Left ventricle myocardium inferior (tissue), 1 donor: ENCODE data around the gene CTBP2. TPM values are rescaled to one million over a fixed set of nuclear protein-coding genes. Genes with fewer than 3 reads are reported as not detected.

Source experiments
- DNase-seq: peaks from one replicate; pipeline ENCODE4 v3.0.0-alpha.2; 2020
- H3K27ac ChIP-seq: fragments of 200-600 bp; replicated peaks from 2 replicates; pipeline ENCODE4 v1.8.0; 2021
- H3K27me3 ChIP-seq: fragments of 200-600 bp; 2 replicates; pipeline ENCODE4 v1.8.0; 2021; ENCODE audit warnings: low read depth
- H3K36me3 ChIP-seq: fragments of 200-600 bp; 2 replicates; pipeline ENCODE4 v1.8.0; 2021
- H3K4me1 ChIP-seq: fragments of 200-600 bp; 2 replicates; pipeline ENCODE4 v1.8.0; 2021
- H3K4me3 ChIP-seq: fragments of 200-600 bp; 2 replicates; pipeline ENCODE4 v1.8.0; 2021; ENCODE audit warnings: mild to moderate bottlenecking, moderate library complexity
- H3K9me3 ChIP-seq: fragments of 200-600 bp; replicated peaks from 2 replicates; pipeline ENCODE4 v1.8.0; 2021
- CTCF ChIP-seq: fragments of 200-600 bp; IDR thresholded peaks from 2 replicates; pipeline ENCODE4 v1.8.0; 2021; ENCODE audit warnings: antibody characterized with exemption, mild to moderate bottlenecking, borderline replicate concordance
- intact Hi-C: fragments of 100-400 bp; cut with micrococcal nuclease; formaldehyde crosslinking; loops from one replicate; pipeline ENCODE4 v1.11.0; 2022
- total RNA-seq: library from RNA; stranded (reverse); fragmentation: NEBNext Ultra II Directional; extraction: Animal tissue kit (Norgen Biotek cat#: 25700); gene quantifications from one replicate; pipeline ENCODE4 v1.2.1, GENCODE V29; 2021
- donor health status: DM: no; HTN: yes; CAD: no; lungs with severe emphysema.

Gene CTBP2
- total RNA-seq, 1 donor from 2014 or later, result 29.1 TPM

DNA sequence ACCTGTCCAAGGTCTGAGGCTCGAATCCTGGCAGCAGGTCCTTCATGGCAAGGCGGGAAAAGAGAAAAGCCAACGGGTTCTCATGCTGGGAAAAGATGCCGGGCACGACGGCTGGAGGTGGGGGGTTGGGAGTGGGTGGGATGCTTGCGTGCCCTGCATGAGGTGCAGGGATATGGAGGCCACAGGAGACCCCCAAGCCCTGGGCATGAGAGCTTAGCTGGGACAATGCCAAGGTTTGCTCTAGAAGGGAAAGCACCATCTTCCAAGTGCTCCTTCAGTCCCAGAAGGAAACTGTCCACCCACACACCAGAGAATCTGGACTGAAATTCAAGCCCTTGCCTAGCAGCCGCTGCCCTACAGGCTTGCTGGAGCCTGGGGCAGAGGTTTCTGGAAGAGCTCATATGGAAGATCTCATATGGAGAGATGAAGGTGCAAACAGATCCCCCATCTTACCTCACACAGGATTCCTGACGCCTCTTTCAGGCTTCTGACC lies 154.1 kb downstream of the CTBP2 start:
- H3K36me3 ChIP-seq, result peaks cover 19% of the 10 kb centered on the region
- H3K27ac ChIP-seq, result no peak overlapping the region
- no peak for TF ChIP-seq CTCF
- no peak overlapping the region for H3K4me3 ChIP-seq
- H3K9me3 ChIP-seq, result no peaks in the 10 kb centered on the region
- DNase-seq, result no peak
- H3K4me1 ChIP-seq, result peaks cover 81% of the 10 kb centered on the region
- no peaks in the 10 kb centered on the region for H3K27me3 ChIP-seq
- intact Hi-C loops, result no loop called here

GRCh38 chr10:125005312-125006187 lies 154.8 kb downstream of the CTBP2 start:
- DNase-seq, result no peak
- TF ChIP-seq CTCF, result no peak
- no peak overlapping the region for H3K4me3 ChIP-seq
- intact Hi-C loops, result no loop called here
- no peaks in the 10 kb centered on the region for H3K9me3 ChIP-seq
- H3K27me3 ChIP-seq, result no peaks in the 10 kb centered on the region
- H3K27ac ChIP-seq, result no peak overlapping the region
- H3K4me1 ChIP-seq, result peaks cover 81% of the 10 kb centered on the region
- peaks cover 20% of the 10 kb centered on the region for H3K36me3 ChIP-seq

DNA sequence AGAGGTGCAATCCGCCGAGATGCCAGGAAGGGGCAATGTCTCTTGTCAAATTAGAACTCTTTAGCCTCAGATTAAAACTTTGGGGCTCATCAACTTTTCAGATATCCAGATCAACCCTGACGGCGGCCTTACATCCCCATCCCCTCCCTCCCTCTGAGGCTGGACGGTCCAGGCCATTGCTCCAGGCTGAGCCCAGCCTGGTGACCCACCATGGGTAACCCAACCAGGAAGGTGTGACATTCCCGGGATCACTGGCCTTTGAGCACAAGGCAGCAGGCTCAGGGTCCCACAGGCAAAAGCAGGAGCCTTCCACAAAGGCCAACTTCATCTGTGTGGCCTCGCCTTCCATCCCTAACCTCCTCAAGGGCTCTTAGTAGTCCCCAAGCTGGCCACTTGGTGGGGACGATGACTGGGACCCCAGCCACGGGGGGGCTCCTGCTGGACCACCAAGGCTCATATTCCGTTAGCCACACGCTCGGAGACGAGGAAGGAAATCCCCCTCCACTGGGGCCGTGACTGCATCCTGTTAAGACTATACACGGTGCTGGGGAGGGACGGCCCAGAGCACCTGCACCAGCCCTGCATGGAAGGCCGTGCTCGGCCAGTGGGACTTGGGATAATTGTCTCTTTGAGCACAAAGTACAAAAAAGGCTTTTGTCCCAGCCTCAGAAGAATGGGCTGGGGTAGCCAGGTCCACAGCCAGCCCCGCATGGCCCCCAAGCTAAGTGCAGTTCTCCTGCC lies 155.6 kb downstream of the CTBP2 start:
- Histone ChIP-seq H3K27me3 (no peaks in the 10 kb centered on the region), H3K36me3 (peaks cover 23% of the 10 kb centered on the region), H3K4me3 (no peak overlapping the region), H3K27ac (no peak overlapping the region), H3K4me1 (peaks cover 81% of the 10 kb centered on the region), H3K9me3 (no peaks in the 10 kb centered on the region)
- intact Hi-C loops, result no loop called here
- DNase-seq, result no peak
- no peak for TF ChIP-seq CTCF

DNA sequence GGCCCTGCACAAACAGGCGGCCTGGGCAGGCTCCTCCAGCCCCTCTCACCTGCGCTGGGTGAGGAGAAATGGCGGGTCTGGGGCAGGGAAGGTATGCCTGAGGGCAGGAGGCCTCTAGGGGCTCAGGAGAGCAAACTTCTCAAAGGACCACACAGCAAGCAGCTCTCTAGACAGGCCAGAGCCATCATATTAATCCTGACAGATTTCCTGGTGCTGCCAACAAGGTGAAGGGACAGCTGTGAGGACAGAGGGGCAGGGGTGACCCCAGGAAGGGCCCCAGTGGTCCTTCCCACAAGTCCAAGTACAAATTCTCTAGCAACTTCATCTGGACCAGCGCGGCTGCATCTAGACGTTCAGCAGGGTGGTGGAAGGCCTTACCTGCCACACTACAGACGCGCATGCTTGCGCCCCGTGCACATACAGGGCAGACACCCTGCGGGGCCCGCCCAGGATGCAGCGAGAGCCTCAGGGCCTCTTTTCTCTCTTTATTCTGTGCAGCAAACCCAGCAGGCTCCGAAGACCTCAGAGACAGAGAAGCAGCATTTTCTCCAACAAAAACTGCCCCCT lies 156.4 kb downstream of the CTBP2 start:
- Histone ChIP-seq H3K27me3 (no peaks in the 10 kb centered on the region), H3K36me3 (peaks cover 23% of the 10 kb centered on the region), H3K27ac (no peak overlapping the region), H3K4me3 (no peak overlapping the region), H3K4me1 (peaks cover 84% of the 10 kb centered on the region), H3K9me3 (no peaks in the 10 kb centered on the region)
- intact Hi-C loops, result no loop called here
- DNase-seq, result no peak
- no peak for TF ChIP-seq CTCF

GRCh38 chr10:125003146-125003900 lies 157.0 kb downstream of the CTBP2 start:
- no peaks in the 10 kb centered on the region for H3K9me3 ChIP-seq
- no peak for TF ChIP-seq CTCF
- no peak for DNase-seq
- H3K4me1 ChIP-seq, result peaks cover 90% of the 10 kb centered on the region
- H3K27me3 ChIP-seq, result no peaks in the 10 kb centered on the region
- no peak overlapping the region for H3K4me3 ChIP-seq
- peaks cover 23% of the 10 kb centered on the region for H3K36me3 ChIP-seq
- no peak overlapping the region for H3K27ac ChIP-seq
- intact Hi-C loops, result no loop called here
